Lung (tissue), 12 donors: ENCODE data around the gene DOCK1. TPM values are rescaled to one million over a fixed set of nuclear protein-coding genes. Genes with fewer than 3 reads are reported as not detected.

ENCODE experiments used
- ATAC-seq: fragments of 200-7000 bp; cut with Tn5 transposase; one replicate; pipeline ENCODE4 v1.9.1; 2020; ENCODE audit warnings: moderate number of reproducible peaks; ENCODE audit not compliant: insufficient read depth, low FRiP score
- DNase-seq, 3 donors: peaks; one replicate each; pipeline ENCODE4 v3.0.0-alpha.2; 2013 to 2017
- H3K27ac ChIP-seq, 2 donors: one replicate each; pipeline ENCODE4 v1.5.1; 2013; ENCODE audit warnings: mild to moderate bottlenecking in 2 of 2, moderate library complexity in 2 of 2, control low read depth in 1 of 2, inconsistent platforms in 1 of 2, low read depth in 1 of 2, low read length in 1 of 2
- H3K27me3 ChIP-seq, 3 donors: one replicate each; pipeline ENCODE4 v1.5.1; 2013; ENCODE audit warnings: low read length in 2 of 3; ENCODE audit not compliant: control insufficient read depth in 3 of 3, insufficient read depth in 3 of 3
- H3K36me3 ChIP-seq, 4 donors: one replicate each; pipeline ENCODE4 v1.5.1; 2013; ENCODE audit warnings: low read length in 4 of 4, mild to moderate bottlenecking in 1 of 4, moderate library complexity in 1 of 4; ENCODE audit not compliant: control insufficient read depth in 4 of 4, insufficient read depth in 4 of 4
- H3K4me1 ChIP-seq, 5 donors: one replicate each; pipeline ENCODE4 v1.5.1; 2013; ENCODE audit warnings: low read length in 5 of 5, mild to moderate bottlenecking in 2 of 5, moderate library complexity in 1 of 5; ENCODE audit not compliant: control insufficient read depth in 5 of 5, insufficient read depth in 5 of 5
- H3K4me3 ChIP-seq: one replicate; pipeline ENCODE4 v1.5.1; 2013; ENCODE audit warnings: mild to moderate bottlenecking, control low read depth, moderate library complexity
- H3K9ac ChIP-seq, 2 donors: one replicate each; pipeline ENCODE4 v1.5.1; 2013; ENCODE audit warnings: low read length in 2 of 2, control low read depth in 1 of 2; ENCODE audit not compliant: insufficient read depth in 1 of 2
- H3K9me3 ChIP-seq, 4 donors: one replicate each; pipeline ENCODE4 v1.5.1; 2013; ENCODE audit warnings: low read length in 3 of 4, mild to moderate bottlenecking in 1 of 4, moderate library complexity in 1 of 4; ENCODE audit not compliant: control insufficient read depth in 4 of 4, insufficient read depth in 3 of 4
- CTCF ChIP-seq: IDR thresholded peaks from 2 replicates; pipeline ENCODE4 v1.5.1; 2012; ENCODE audit warnings: mild to moderate bottlenecking; ENCODE audit errors: control extremely low read depth, extremely low read depth
- WGBS, 2 donors: extraction: QIAGEN DNeasy Blood & Tissue Kit; methylation state at CpG; one replicate each; pipeline ENCODE4 v1.1.7; 2013; 5-methylcytosine and 5-hydroxymethylcytosine counted together
- polyA plus RNA-seq, 2 donors: library from polyadenylated mRNA; stranded (reverse); fragments of 200-250 nt; gene quantifications; one replicate each; pipeline ENCODE4 v1.2.1, GENCODE V29; 2013
- total RNA-seq, 2 donors: library from RNA; depleted of rRNA in 1 of 2; stranded (reverse); fragments of >200 nt in 1 of 2; gene quantifications; one replicate each; pipeline ENCODE4 v1.2.1, GENCODE V29; 2014 to 2021
- donor health status: control.
- donor health status: control.
- donor health status: Bipolar disorder and iron deficiency.
- donor health status: healthy.
- donor health status: DM: yes; HTN: yes; CAD: no.

The DOCK1 gene
- total and polyA plus RNA-seq, 4 donors = 11.2 to 102 (median 30.5) TPM

- Histone ChIP-seq H3K4me3 (no peak overlapping the region), H3K9ac (no peak overlapping the region), H3K27me3 (no peaks in the 10 kb centered on the region), H3K4me1 (no peaks in the 10 kb centered on the region), H3K36me3 (peaks cover 4 to 26% (median 13%) of the 10 kb centered on the region in 4 donors), H3K27ac (no peak overlapping the region), H3K9me3 (no peaks in the 10 kb centered on the region)
- DNase-seq (no peak), ATAC-seq (no peak)
- WGBS, 2 donors = 93 to 95% methylated on average over 12 of the region's 12 CpGs
- TF ChIP-seq CTCF = no peak
These were observed 512.6 kb downstream of the DOCK1 start for GRCh38 chr10:127417686-127418401.

GRCh38 chr10:127418536-127419168, 513.4 kb downstream of the DOCK1 start:
- no peak for DNase-seq
- H3K36me3 ChIP-seq = peaks cover 4 to 31% (median 13%) of the 10 kb centered on the region in 4 donors
- WGBS, 2 donors = 93 to 97% methylated on average over 13 of the region's 13 CpGs

GRCh38 chr10:127420138-127420684, 515.0 kb downstream of the DOCK1 start:
- no peak for ATAC-seq

More at GRCh38 chr10:127418536-127419168, 513.4 kb downstream of the DOCK1 start:
- TF ChIP-seq CTCF = no peak
- ATAC-seq = no peak
- H3K27ac ChIP-seq = no peak overlapping the region
- H3K9ac ChIP-seq = no peak overlapping the region
- H3K9me3 ChIP-seq = no peaks in the 10 kb centered on the region
- no peak overlapping the region for H3K4me3 ChIP-seq
- no peaks in the 10 kb centered on the region for H3K27me3 ChIP-seq
- H3K4me1 ChIP-seq = peaks cover 0 to under 1% (median 0%) of the 10 kb centered on the region in 5 donors

More at GRCh38 chr10:127420138-127420684, 515.0 kb downstream of the DOCK1 start:
- Histone ChIP-seq H3K9ac (no peak overlapping the region), H3K9me3 (no peaks in the 10 kb centered on the region), H3K27ac (no peak overlapping the region), H3K4me1 (peaks cover 0 to 16% (median 5%) of the 10 kb centered on the region in 5 donors), H3K27me3 (no peaks in the 10 kb centered on the region), H3K4me3 (no peak overlapping the region), H3K36me3 (peaks cover 4 to 29% (median 12%) of the 10 kb centered on the region in 4 donors)
- WGBS, 2 donors = 94 to 95% methylated on average over 10 of the region's 10 CpGs
- no peak for DNase-seq
- no peak for TF ChIP-seq CTCF
